SK-N-SH (cell line): ENCODE measurements around the gene KIRREL1. TPM values are rescaled to one million over a fixed set of nuclear protein-coding genes. Genes with fewer than 3 reads are reported as not detected.

Source experiments
- CTCF ChIA-PET: fragments of 300-600, 350-600 bp; formaldehyde crosslinking; extraction: SDS; loops from one replicate; lab custom pipeline; 2021; lab: Yijun Ruan, JAX
- POLR2A ChIA-PET: fragments of 350-600 bp; sonication (Branson Sonifier 250); formaldehyde crosslinking; extraction: SDS; loops from one replicate; lab custom pipeline; 2020; ENCODE audit warnings: antibody characterized with exemption, inconsistent platforms; lab: Yijun Ruan, JAX
- DNase-seq: peaks from one replicate; pipeline ENCODE4 v3.0.0; 2012
- H2AFZ ChIP-seq: fragments of 200-600 bp; sonication (generic); 2 replicates; pipeline ENCODE4 v1.8.1; 2016; ENCODE audit warnings: antibody characterized with exemption, mild to moderate bottlenecking, low read depth
- H3F3A ChIP-seq: fragments of 200-600 bp; sonication (generic); replicated peaks from 2 replicates; pipeline ENCODE3; 2016; ENCODE audit warnings: antibody characterized with exemption, mild to moderate bottlenecking; ENCODE audit not compliant: insufficient read depth
- H3K27ac ChIP-seq, 2 experiments: fragments of 200-500 bp in 1 of 2; fragments of 200-600 bp in 1 of 2; sonication (Bioruptor generic) in 1 of 2; sonication (generic), shearing (Covaris generic) in 1 of 2; 2 replicates each; pipeline versions ENCODE4 v1.5.1 to v1.6.1; 2014 to 2016; ENCODE audit warnings: low read depth in 2 of 2, inconsistent platforms in 1 of 2, low read length in 1 of 2, mild to moderate bottlenecking in 1 of 2, mixed read lengths in 1 of 2
- H3K27me3 ChIP-seq: fragments of 200-600 bp; sonication (generic), shearing (Covaris generic); 2 replicates; pipeline ENCODE4 v1.6.1; 2016; ENCODE audit warnings: mixed run types; ENCODE audit not compliant: insufficient read depth
- H3K36me3 ChIP-seq, 2 experiments: fragments of 200-500 bp in 1 of 2; fragments of 200-600 bp in 1 of 2; sonication (Bioruptor generic) in 1 of 2; sonication (generic) in 1 of 2; replicated peaks in 1 of 2; 2 replicates each; pipeline versions ENCODE3 to v1.5.1; 2014 to 2016; ENCODE audit warnings: low read length in 1 of 2, mild to moderate bottlenecking in 1 of 2; ENCODE audit not compliant: insufficient read depth in 2 of 2, control insufficient read depth in 1 of 2
- H3K4me1 ChIP-seq, 2 experiments: fragments of 200-500 bp in 1 of 2; fragments of 200-600 bp in 1 of 2; sonication (Bioruptor generic) in 1 of 2; sonication (generic), shearing (Covaris generic) in 1 of 2; 2 replicates each; pipeline versions ENCODE4 v1.5.1 to v1.6.1; 2014 to 2016; ENCODE audit warnings: low read depth in 1 of 2, low read length in 1 of 2, mixed run types in 1 of 2; ENCODE audit not compliant: insufficient read depth in 2 of 2, control insufficient read depth in 1 of 2
- H3K4me2 ChIP-seq: fragments of 200-600 bp; sonication (generic), shearing (Covaris generic); 2 replicates; pipeline ENCODE4 v1.6.1; 2017; ENCODE audit warnings: mixed run types
- H3K4me3 ChIP-seq, 2 experiments: fragments of 200-500 bp in 1 of 2; fragments of 200-600 bp in 1 of 2; sonication (Bioruptor generic) in 1 of 2; sonication (generic), shearing (Covaris generic) in 1 of 2; 2 replicates each; pipeline versions ENCODE4 v1.5.1 to v1.8.1; 2014 to 2016; ENCODE audit warnings: low read depth in 2 of 2, inconsistent platforms in 1 of 2, low read length in 1 of 2, mild to moderate bottlenecking in 1 of 2, mixed read lengths in 1 of 2, moderate library complexity in 1 of 2
- H3K79me2 ChIP-seq: fragments of 200-600 bp; sonication (generic); 2 replicates; pipeline ENCODE4 v1.8.1; 2017; ENCODE audit warnings: mild to moderate bottlenecking; ENCODE audit not compliant: insufficient read depth
- H3K9ac ChIP-seq: fragments of 200-600 bp; sonication (generic); 2 replicates; pipeline ENCODE4 v1.6.1; 2017; ENCODE audit warnings: mixed run types
- H3K9me2 ChIP-seq: fragments of 200-600 bp; sonication (generic); 2 replicates; pipeline ENCODE4 v1.6.1; 2017; ENCODE audit warnings: mixed run types
- H3K9me3 ChIP-seq: fragments of 200-600 bp; sonication (generic); 2 replicates; pipeline ENCODE4 v1.6.1; 2017; ENCODE audit warnings: mixed run types, mild to moderate bottlenecking, moderate library complexity
- H4K20me1 ChIP-seq: fragments of 200-600 bp; sonication (generic); 2 replicates; pipeline ENCODE4 v1.6.1; 2017; ENCODE audit warnings: mild to moderate bottlenecking, mixed run types; ENCODE audit not compliant: insufficient read depth
- CHD2 ChIP-seq: fragments of 150-350 bp; IDR thresholded peaks from 2 replicates; pipeline ENCODE4 v1.6.1; 2018; ENCODE audit warnings: low read length; ENCODE audit not compliant: partially characterized antibody
- CTCF ChIP-seq: fragments of 200-600 bp; sonication (generic); IDR thresholded peaks from 2 replicates; pipeline ENCODE4 v1.6.1; 2017; ENCODE audit warnings: antibody characterized with exemption, mild to moderate bottlenecking, moderate library complexity
- ELF1 ChIP-seq: IDR thresholded peaks from 2 replicates; pipeline ENCODE4 v1.4.0; 2012
- EP300 ChIP-seq, 2 experiments: IDR thresholded peaks; 2 replicates each; pipeline versions ENCODE4 v1.4.0 to v1.6.1; 2012; ENCODE audit warnings: borderline replicate concordance in 1 of 2, low read depth in 1 of 2, low read length in 1 of 2
- EZH2phosphoT487 ChIP-seq: fragments of 200-600 bp; sonication (generic); IDR thresholded peaks from 2 replicates; pipeline ENCODE4 v1.6.1; 2017; ENCODE audit warnings: low read depth, mixed run types, mild to moderate bottlenecking, antibody characterized with exemption, moderate library complexity, borderline replicate concordance
- FOSL2 ChIP-seq: IDR thresholded peaks from 2 replicates; pipeline ENCODE4 v1.4.0; 2012; ENCODE audit warnings: low read depth, mild to moderate bottlenecking, moderate library complexity, borderline replicate concordance
- FOXJ3 ChIP-seq: sonication (generic); formaldehyde crosslinking; IDR thresholded peaks from 2 replicates; pipeline ENCODE4 v1.5.1; 2020; ENCODE audit warnings: mild to moderate bottlenecking, missing genetic modification reagents
- JUND ChIP-seq: IDR thresholded peaks from 2 replicates; pipeline ENCODE4 v1.4.0; 2012
- MAX ChIP-seq: IDR thresholded peaks from 2 replicates; pipeline ENCODE4 v1.4.0; 2012; ENCODE audit warnings: low read depth
- NRF1 ChIP-seq: IDR thresholded peaks from 2 replicates; pipeline ENCODE4 v1.6.1; 2012; ENCODE audit warnings: low read depth, mild to moderate bottlenecking, low read length
- RAD21 ChIP-seq: IDR thresholded peaks from 2 replicates; pipeline ENCODE4 v1.6.1; 2012; ENCODE audit warnings: mild to moderate bottlenecking, low read length
- RXRA ChIP-seq: IDR thresholded peaks from 2 replicates; pipeline ENCODE4 v1.4.0; 2012; ENCODE audit warnings: low read depth, mild to moderate bottlenecking, borderline replicate concordance
- SMC3 ChIP-seq: IDR thresholded peaks from 2 replicates; pipeline ENCODE4 v1.6.1; 2012; ENCODE audit warnings: low read depth, low read length, improper control_type of control experiment
- TAF1 ChIP-seq: IDR thresholded peaks from 2 replicates; pipeline ENCODE4 v1.6.1; 2012; ENCODE audit warnings: low read depth, mild to moderate bottlenecking, low read length, moderate library complexity, borderline replicate concordance
- TCF12 ChIP-seq: IDR thresholded peaks from 2 replicates; pipeline ENCODE4 v1.4.0; 2012
- WGBS: methylation state at CpG from one replicate; pipeline ENCODE4 v1.1.6; 2017; ENCODE audit warnings: low lambda C conversion rate; 5-methylcytosine and 5-hydroxymethylcytosine counted together
- polyA plus RNA-seq, 3 experiments: library from polyadenylated mRNA; depleted of rRNA; stranded (reverse); fragments of >200 nt; gene quantifications; 2 replicates each; pipeline ENCODE4 v1.2.3, GENCODE V29; 2012
- TF ChIP-seq, protein P1 (sequence below): fragments of 150-350 bp; IDR thresholded peaks from 2 replicates; pipeline ENCODE4 v1.6.1; 2016; ENCODE audit warnings: mild to moderate bottlenecking, low read depth, low read length
- TF ChIP-seq, protein P2 (sequence below): IDR thresholded peaks from 2 replicates; pipeline ENCODE4 v1.4.0; 2012; ENCODE audit warnings: low read depth, borderline replicate concordance
- TF ChIP-seq, protein P3 (sequence below): fragments of 150-350 bp; IDR thresholded peaks from 2 replicates; pipeline ENCODE4 v1.6.1; 2017; ENCODE audit warnings: antibody characterized with exemption, low read length, low read depth, borderline replicate concordance

The KIRREL1 gene
- polyA plus RNA-seq, 1 of the 3 experiments (the other 2 are of a cell fraction): 47.8 TPM

- TF ChIP-seq FOSL2: no peak
These were observed 137.8 kb downstream of the KIRREL1 start (continued) for GRCh38 chr1:158131217-158131616.

GRCh38 chr1:158140764-158141192 lies 147.3 kb downstream of the KIRREL1 start:
- no peaks in the 10 kb centered on the region for H3K36me3 ChIP-seq
- H3K9me2 ChIP-seq: no peaks in the 10 kb centered on the region
- H3K4me2 ChIP-seq: no peak overlapping the region
- no peak overlapping the region for H3K4me3 ChIP-seq
- POLR2A ChIA-PET: no interaction called here
- no peak overlapping the region for H2AFZ ChIP-seq
- no peak for TF ChIP-seq ELF1
- TF ChIP-seq RXRA: no peak
- TF ChIP-seq, protein P1, sequence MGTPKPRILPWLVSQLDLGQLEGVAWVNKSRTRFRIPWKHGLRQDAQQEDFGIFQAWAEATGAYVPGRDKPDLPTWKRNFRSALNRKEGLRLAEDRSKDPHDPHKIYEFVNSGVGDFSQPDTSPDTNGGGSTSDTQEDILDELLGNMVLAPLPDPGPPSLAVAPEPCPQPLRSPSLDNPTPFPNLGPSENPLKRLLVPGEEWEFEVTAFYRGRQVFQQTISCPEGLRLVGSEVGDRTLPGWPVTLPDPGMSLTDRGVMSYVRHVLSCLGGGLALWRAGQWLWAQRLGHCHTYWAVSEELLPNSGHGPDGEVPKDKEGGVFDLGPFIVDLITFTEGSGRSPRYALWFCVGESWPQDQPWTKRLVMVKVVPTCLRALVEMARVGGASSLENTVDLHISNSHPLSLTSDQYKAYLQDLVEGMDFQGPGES: no peak
- TF ChIP-seq RAD21: no peak
- no peak for TF ChIP-seq CTCF
- TF ChIP-seq JUND: no peak
- TF ChIP-seq MAX: no peak
- no peak for TF ChIP-seq FOXJ3 (CRISPR knock-in tag)
- TF ChIP-seq EZH2phosphoT487: no peak
- no peak for TF ChIP-seq NRF1
- no peak for TF ChIP-seq EP300 (IDR thresholded peaks at IDR 0.05; ENCODE audit: borderline replicate concordance in 1 of 2, low read depth in 1 of 2, low read length in 1 of 2)
- no peak for TF ChIP-seq CHD2
- TF ChIP-seq, protein P2, sequence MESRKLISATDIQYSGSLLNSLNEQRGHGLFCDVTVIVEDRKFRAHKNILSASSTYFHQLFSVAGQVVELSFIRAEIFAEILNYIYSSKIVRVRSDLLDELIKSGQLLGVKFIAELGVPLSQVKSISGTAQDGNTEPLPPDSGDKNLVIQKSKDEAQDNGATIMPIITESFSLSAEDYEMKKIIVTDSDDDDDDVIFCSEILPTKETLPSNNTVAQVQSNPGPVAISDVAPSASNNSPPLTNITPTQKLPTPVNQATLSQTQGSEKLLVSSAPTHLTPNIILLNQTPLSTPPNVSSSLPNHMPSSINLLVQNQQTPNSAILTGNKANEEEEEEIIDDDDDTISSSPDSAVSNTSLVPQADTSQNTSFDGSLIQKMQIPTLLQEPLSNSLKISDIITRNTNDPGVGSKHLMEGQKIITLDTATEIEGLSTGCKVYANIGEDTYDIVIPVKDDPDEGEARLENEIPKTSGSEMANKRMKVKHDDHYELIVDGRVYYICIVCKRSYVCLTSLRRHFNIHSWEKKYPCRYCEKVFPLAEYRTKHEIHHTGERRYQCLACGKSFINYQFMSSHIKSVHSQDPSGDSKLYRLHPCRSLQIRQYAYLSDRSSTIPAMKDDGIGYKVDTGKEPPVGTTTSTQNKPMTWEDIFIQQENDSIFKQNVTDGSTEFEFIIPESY: no peak
- TF ChIP-seq TAF1: no peak
- TF ChIP-seq SMC3: no peak
- no peak for TF ChIP-seq TCF12
- TF ChIP-seq, protein P3, sequence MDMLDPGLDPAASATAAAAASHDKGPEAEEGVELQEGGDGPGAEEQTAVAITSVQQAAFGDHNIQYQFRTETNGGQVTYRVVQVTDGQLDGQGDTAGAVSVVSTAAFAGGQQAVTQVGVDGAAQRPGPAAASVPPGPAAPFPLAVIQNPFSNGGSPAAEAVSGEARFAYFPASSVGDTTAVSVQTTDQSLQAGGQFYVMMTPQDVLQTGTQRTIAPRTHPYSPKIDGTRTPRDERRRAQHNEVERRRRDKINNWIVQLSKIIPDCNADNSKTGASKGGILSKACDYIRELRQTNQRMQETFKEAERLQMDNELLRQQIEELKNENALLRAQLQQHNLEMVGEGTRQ: no peak
- TF ChIP-seq, all 33 proteins: peak for 0
- H3K27ac ChIP-seq: no peak overlapping the region
- no peak for DNase-seq
- WGBS: 56% methylated on average over 3 of the region's 3 CpGs
- H3K79me2 ChIP-seq: no peaks in the 10 kb centered on the region
- no peaks in the 10 kb centered on the region; the same call in 1 of the 2 replicates for H3K27me3 ChIP-seq
- no peak overlapping the region for H3K9ac ChIP-seq
- H3K4me1 ChIP-seq: no peaks in the 10 kb centered on the region; a peak in 2 of 4 replicates
- CTCF ChIA-PET: interaction anchor here (4.5 kb wide), 1 partner anchor 15 kb away, joined by 20 read pairs; no protein-coding TSS in a partner anchor
- no peaks in the 10 kb centered on the region for H3K9me3 ChIP-seq
- H4K20me1 ChIP-seq: no peaks in the 10 kb centered on the region
- H3F3A ChIP-seq: peaks cover 8% of the 10 kb centered on the region
